Trophoblast cell (in vitro differentiated cells and primary cell): Measurements from ENCODE around the gene ORAI2.

Experiments
- DNase-seq, 2 donors: peaks; one replicate each; pipeline ENCODE4 v3.0.0-alpha.2; 2016
- H2AFZ ChIP-seq: 2 replicates; pipeline ENCODE4 v1.6.1; 2013; ENCODE audit warnings: low read length, moderate library complexity, mild to moderate bottlenecking; ENCODE audit not compliant: insufficient read depth, poor library complexity
- H2AK5ac ChIP-seq: 2 replicates; pipeline ENCODE4 v1.6.1; 2013; ENCODE audit warnings: mild to moderate bottlenecking, low read length
- H2BK120ac ChIP-seq: 2 replicates; pipeline ENCODE4 v1.6.1; 2013; ENCODE audit warnings: low read length, mild to moderate bottlenecking, moderate library complexity; ENCODE audit not compliant: insufficient read depth, poor library complexity
- H2BK12ac ChIP-seq: 2 replicates; pipeline ENCODE4 v1.6.1; 2013; ENCODE audit warnings: mild to moderate bottlenecking, low read length, moderate library complexity
- H2BK5ac ChIP-seq: 2 replicates; pipeline ENCODE4 v1.6.1; 2013; ENCODE audit warnings: low read length, low read depth, moderate library complexity, mild to moderate bottlenecking; ENCODE audit not compliant: poor library complexity
- H3K14ac ChIP-seq: 2 replicates; pipeline ENCODE4 v1.6.1; 2013; ENCODE audit warnings: mild to moderate bottlenecking, low read length
- H3K18ac ChIP-seq: 2 replicates; pipeline ENCODE4 v1.6.1; 2013; ENCODE audit warnings: mild to moderate bottlenecking, low read length
- H3K23ac ChIP-seq: 2 replicates; pipeline ENCODE4 v1.6.1; 2013; ENCODE audit warnings: low read length
- H3K27ac ChIP-seq: 2 replicates; pipeline ENCODE4 v1.5.1; 2013; ENCODE audit warnings: low read depth, mild to moderate bottlenecking, inconsistent platforms, low read length, moderate library complexity
- H3K27me3 ChIP-seq: 2 replicates; pipeline ENCODE4 v1.6.1; 2013; ENCODE audit warnings: inconsistent platforms, mild to moderate bottlenecking, low read length, moderate library complexity; ENCODE audit not compliant: insufficient read depth
- H3K36me3 ChIP-seq, 2 experiments: 1 replicate in 1 of 2; 2 replicates in 1 of 2; pipeline ENCODE4 v1.6.1; 2013; ENCODE audit warnings: low read length in 2 of 2, mild to moderate bottlenecking in 2 of 2, moderate library complexity in 1 of 2; ENCODE audit not compliant: insufficient read depth in 2 of 2, control insufficient read depth in 1 of 2
- H3K4ac ChIP-seq: 2 replicates; pipeline ENCODE4 v1.6.1; 2013; ENCODE audit warnings: low read depth, mild to moderate bottlenecking, low read length, moderate library complexity
- H3K4me1 ChIP-seq, 2 experiments: 1 replicate in 1 of 2; 2 replicates in 1 of 2; pipeline ENCODE4 v1.6.1; 2013; ENCODE audit warnings: low read length in 2 of 2, mild to moderate bottlenecking in 2 of 2, moderate library complexity in 1 of 2; ENCODE audit not compliant: insufficient read depth in 2 of 2, control insufficient read depth in 1 of 2
- H3K4me2 ChIP-seq: 2 replicates; pipeline ENCODE4 v1.6.1; 2013; ENCODE audit warnings: inconsistent platforms, mild to moderate bottlenecking, low read length, moderate library complexity
- H3K4me3 ChIP-seq: 2 replicates; pipeline ENCODE4 v1.5.1; 2013; ENCODE audit warnings: mild to moderate bottlenecking, low read depth, low read length, inconsistent platforms
- H3K79me1 ChIP-seq: one replicate; pipeline ENCODE4 v1.6.1; 2013; ENCODE audit warnings: low read length
- H3K79me2 ChIP-seq: 2 replicates; pipeline ENCODE4 v1.6.1; 2013; ENCODE audit warnings: low read length, mild to moderate bottlenecking; ENCODE audit not compliant: control insufficient read depth, insufficient read depth, poor library complexity
- H3K9ac ChIP-seq: 2 replicates; pipeline ENCODE4 v1.6.1; 2013; ENCODE audit warnings: mild to moderate bottlenecking, low read length
- H3K9me3 ChIP-seq: 2 replicates; pipeline ENCODE4 v1.6.1; 2013; ENCODE audit warnings: low read depth, mild to moderate bottlenecking, control low read depth, inconsistent platforms, low read length; ENCODE audit not compliant: insufficient read depth
- H4K12ac ChIP-seq: 2 replicates; pipeline ENCODE4 v1.6.1; 2013; ENCODE audit warnings: low read depth, mild to moderate bottlenecking, low read length, moderate library complexity
- H4K8ac ChIP-seq: 2 replicates; pipeline ENCODE4 v1.6.1; 2013; ENCODE audit warnings: low read depth, mild to moderate bottlenecking, low read length, moderate library complexity
- H4K91ac ChIP-seq: one replicate; pipeline ENCODE4 v1.6.1; 2013; ENCODE audit warnings: low read depth, mild to moderate bottlenecking, low read length, moderate library complexity
- WGBS: extraction: QIAGEN DNeasy Blood & Tissue Kit; methylation state at CpG from one replicate; pipeline ENCODE4 v1.1.7; 2013; ENCODE audit warnings: missing lambda C conversion rate; ENCODE audit not compliant: insufficient read length, insufficient coverage; ENCODE audit errors: extremely low coverage; 5-methylcytosine and 5-hydroxymethylcytosine counted together

Gene ORAI2

GRCh38 chr7:102436118-102436517, 2.7 kb downstream of the ORAI2 start:
- Histone ChIP-seq H3K4ac (no peak overlapping the region), H2BK12ac (no peak overlapping the region), H3K36me3 (peaks cover 12 to 14% of the 10 kb centered on the region in 2 experiments), H3K27ac (no peak overlapping the region), H3K4me3 (no peak overlapping the region), H2AK5ac (no peak overlapping the region), H3K4me1 (peaks cover 14 to 27% of the 10 kb centered on the region in 2 experiments), H3K27me3 (no peaks in the 10 kb centered on the region), H4K8ac (no peak overlapping the region), H3K14ac (no peak overlapping the region), H3K18ac (no peak overlapping the region), H4K91ac (no peak overlapping the region), H3K79me1 (peaks cover 8% of the 10 kb centered on the region), H2BK5ac (no peak overlapping the region), H3K79me2 (peaks cover 6% of the 10 kb centered on the region), H3K9ac (no peak overlapping the region), H3K23ac (no peak overlapping the region), H3K9me3 (peaks cover 3% of the 10 kb centered on the region), H4K12ac (no peak overlapping the region), H3K4me2 (no peak overlapping the region), H2AFZ (no peak overlapping the region), H2BK120ac (no peak overlapping the region)
- WGBS: no CpG with 5 or more reads among the region's 10 CpGs
- no peak for DNase-seq

GRCh38 chr7:102439963-102440795, 6.8 kb downstream of the ORAI2 start:
- peaks cover 3% of the 10 kb centered on the region for H3K9me3 ChIP-seq
- H4K12ac ChIP-seq: no peak overlapping the region
- H2BK120ac ChIP-seq: peak overlapping the region; percentile 18
- peak overlapping the region; percentile 39 for H3K18ac ChIP-seq
- H3K14ac ChIP-seq: no peak overlapping the region
- no peak overlapping the region for H2BK5ac ChIP-seq
- H4K8ac ChIP-seq: no peak overlapping the region
- peaks cover 4 to 8% of the 10 kb centered on the region in 2 experiments for H3K4me1 ChIP-seq
- no peak overlapping the region for H2AK5ac ChIP-seq
- no CpG with 5 or more reads among the region's 17 CpGs for WGBS
- no peak overlapping the region for H3K4me2 ChIP-seq
- no peaks in the 10 kb centered on the region for H3K79me1 ChIP-seq
- H3K36me3 ChIP-seq: peaks cover 22% of the 10 kb centered on the region in 2 experiments
- H2AFZ ChIP-seq: no peak overlapping the region
- DNase-seq: peak; percentile 68 to 69
- no peak overlapping the region for H3K9ac ChIP-seq
- no peak overlapping the region for H4K91ac ChIP-seq
- H3K27ac ChIP-seq: peak overlapping the region; percentile 2
- H3K23ac ChIP-seq: no peak overlapping the region
- no peaks in the 10 kb centered on the region for H3K27me3 ChIP-seq
- H3K79me2 ChIP-seq: no peaks in the 10 kb centered on the region
- no peak overlapping the region for H2BK12ac ChIP-seq
- no peak overlapping the region for H3K4ac ChIP-seq
- H3K4me3 ChIP-seq: no peak overlapping the region

DNA sequence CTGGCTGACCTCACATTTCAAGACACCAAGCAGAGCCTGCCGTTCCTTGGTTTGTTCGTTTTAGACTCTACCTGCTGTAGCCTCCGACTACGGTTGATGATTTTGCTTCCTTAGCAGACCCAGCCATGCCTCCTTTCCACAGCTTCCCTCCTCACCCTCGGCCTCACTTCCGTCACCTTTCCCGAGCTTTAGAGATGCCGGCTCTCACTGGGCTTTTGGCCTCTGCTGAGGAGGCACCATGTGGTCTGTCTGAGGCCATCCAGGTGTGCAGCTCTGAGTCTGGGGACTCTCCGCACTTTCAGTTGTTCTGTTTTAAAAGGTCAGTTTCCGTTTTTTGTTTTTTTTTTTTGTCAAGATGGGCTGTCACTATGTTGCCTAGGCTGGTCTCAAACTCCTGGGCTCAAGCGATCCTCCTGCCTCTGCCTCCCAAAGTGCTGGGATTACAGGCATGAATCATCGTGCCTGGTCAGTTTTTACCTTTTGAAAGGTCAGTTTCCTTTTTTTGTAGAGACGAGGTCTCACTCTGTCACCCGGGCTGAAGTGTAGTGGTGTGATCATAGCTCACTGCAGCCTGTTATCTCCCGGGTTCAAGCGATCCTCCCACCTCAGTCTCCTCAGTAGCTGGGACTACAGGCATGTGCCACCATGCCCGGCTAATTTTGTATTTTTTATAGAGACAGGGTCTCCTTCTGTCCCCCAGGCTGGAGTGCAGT, 11.7 kb downstream of the ORAI2 start:
- H3K4me1 ChIP-seq: peaks cover 4 to 5% of the 10 kb centered on the region in 2 experiments
- no peak overlapping the region for H4K91ac ChIP-seq
- no peak overlapping the region for H2BK120ac ChIP-seq
- H3K27ac ChIP-seq: no peak overlapping the region
- H2AK5ac ChIP-seq: no peak overlapping the region
- no peak overlapping the region for H4K12ac ChIP-seq
- H4K8ac ChIP-seq: no peak overlapping the region
- H3K79me2 ChIP-seq: no peaks in the 10 kb centered on the region
- no peak overlapping the region for H3K9ac ChIP-seq
- no peak overlapping the region for H2AFZ ChIP-seq
- no peak overlapping the region for H3K14ac ChIP-seq
- DNase-seq: no peak
- no peak overlapping the region for H3K23ac ChIP-seq
- H3K18ac ChIP-seq: no peak overlapping the region
- no peak overlapping the region for H3K4me2 ChIP-seq
- H3K4me3 ChIP-seq: no peak overlapping the region
- no peak overlapping the region for H2BK5ac ChIP-seq
- H2BK12ac ChIP-seq: no peak overlapping the region
- H3K4ac ChIP-seq: no peak overlapping the region
- no peaks in the 10 kb centered on the region for H3K79me1 ChIP-seq
- peaks cover 29 to 34% of the 10 kb centered on the region in 2 experiments for H3K36me3 ChIP-seq
- no CpG with 5 or more reads among the region's 17 CpGs for WGBS
- no peaks in the 10 kb centered on the region for H3K27me3 ChIP-seq
- H3K9me3 ChIP-seq: no peaks in the 10 kb centered on the region

GRCh38 chr7:102445674-102446071, 12.3 kb downstream of the ORAI2 start:
- Histone ChIP-seq H3K14ac (no peak overlapping the region), H3K23ac (no peak overlapping the region), H2BK5ac (no peak overlapping the region), H3K9me3 (no peaks in the 10 kb centered on the region), H3K27me3 (no peaks in the 10 kb centered on the region), H4K12ac (no peak overlapping the region), H3K79me2 (no peaks in the 10 kb centered on the region), H3K36me3 (peaks cover 29 to 34% of the 10 kb centered on the region in 2 experiments), H2BK120ac (no peak overlapping the region), H3K9ac (no peak overlapping the region), H2AFZ (no peak overlapping the region), H2AK5ac (no peak overlapping the region), H3K18ac (no peak overlapping the region), H3K4me2 (no peak overlapping the region), H3K4ac (no peak overlapping the region), H4K8ac (no peak overlapping the region), H3K4me1 (peaks cover 0 to under 1% of the 10 kb centered on the region in 2 experiments), H2BK12ac (no peak overlapping the region), H3K27ac (no peak overlapping the region), H3K4me3 (no peak overlapping the region), H4K91ac (no peak overlapping the region), H3K79me1 (no peaks in the 10 kb centered on the region)
- no CpG with 5 or more reads among the region's 2 CpGs for WGBS
- no peak for DNase-seq
